H1 (cell line): ENCODE results near the gene CIBAR2. TPM values are rescaled to one million over a fixed set of nuclear protein-coding genes. Genes with fewer than 3 reads are reported as not detected.

Experiments
- CTCF ChIA-PET: fragments of 300-600 bp; sonication (Branson Sonifier 250); formaldehyde crosslinking; loops from one replicate; lab custom pipeline; 2021; ENCODE audit not compliant: partially characterized antibody; lab: Charles Lee
- POLR2A ChIA-PET: fragments of 300-600 bp; sonication (Branson Sonifier 250); formaldehyde crosslinking; loops from one replicate; lab custom pipeline; 2021; ENCODE audit warnings: inconsistent platforms; ENCODE audit not compliant: partially characterized antibody; lab: Charles Lee
- DNase-seq, 2 experiments: peaks; one replicate each; pipeline versions ENCODE4 v3.0.0 to v3.0.0-alpha.2; 2010 to 2022; ENCODE audit warnings: low spot score in 2 of 2, low read depth in 1 of 2, mixed read lengths in 1 of 2
- FAIRE-seq: peaks from 2 replicates; lab custom pipeline; 2011; peaks lifted over from hg19 to GRCh38; lab: Jason Lieb, UNC
- H2AFZ ChIP-seq: 2 replicates; pipeline ENCODE4 v1.8.1; 2012; ENCODE audit warnings: low read length, inconsistent platforms
- H2AK5ac ChIP-seq: 2 replicates; pipeline ENCODE4 v1.6.1; 2013; ENCODE audit warnings: low read depth, low read length
- H2BK120ac ChIP-seq: replicated peaks from 2 replicates; pipeline ENCODE3; 2013; ENCODE audit warnings: low read depth, low read length, inconsistent platforms
- H2BK12ac ChIP-seq: 2 replicates; pipeline ENCODE4 v1.6.1; 2013; ENCODE audit warnings: low read depth, low read length
- H2BK15ac ChIP-seq: 2 replicates; pipeline ENCODE4 v1.6.1; 2013; ENCODE audit warnings: low read length
- H2BK20ac ChIP-seq: 2 replicates; pipeline ENCODE4 v1.6.1; 2013; ENCODE audit warnings: low read length
- H2BK5ac ChIP-seq: 2 replicates; pipeline ENCODE4 v1.6.1; 2013; ENCODE audit warnings: low read depth, low read length
- H3K14ac ChIP-seq: 2 replicates; pipeline ENCODE4 v1.6.1; 2013; ENCODE audit warnings: inconsistent platforms; ENCODE audit not compliant: insufficient read length
- H3K18ac ChIP-seq: 2 replicates; pipeline ENCODE4 v1.6.1; 2013; ENCODE audit warnings: low read length; ENCODE audit errors: extremely low read depth
- H3K23ac ChIP-seq: 2 replicates; pipeline ENCODE4 v1.6.1; 2013; ENCODE audit warnings: inconsistent platforms; ENCODE audit not compliant: insufficient read length
- H3K23me2 ChIP-seq: 2 replicates; pipeline ENCODE4 v1.6.1; 2013; ENCODE audit warnings: low read depth, low read length
- H3K27ac ChIP-seq: 2 replicates; pipeline ENCODE4 v1.6.1; 2011; ENCODE audit warnings: low read depth, low read length, inconsistent platforms
- H3K27me3 ChIP-seq, 4 experiments: replicated peaks in 1 of 4; 1 replicate in 1 of 4; 2 replicates in 3 of 4; pipeline versions ENCODE4 v1.6.1 to v1.8.1; 2011 to 2013; ENCODE audit warnings: low read length in 3 of 4, mild to moderate bottlenecking in 3 of 4, inconsistent platforms in 2 of 4, mixed read lengths in 2 of 4, moderate library complexity in 1 of 4; ENCODE audit not compliant: control insufficient read depth in 3 of 4, insufficient read depth in 3 of 4; ENCODE audit errors: extremely low read depth in 1 of 4
- H3K36me3 ChIP-seq, 4 experiments: 2 replicates each; pipeline versions ENCODE4 v1.6.1 to v1.8.1; 2011 to 2013; ENCODE audit warnings: mild to moderate bottlenecking in 4 of 4, low read length in 3 of 4, moderate library complexity in 2 of 4, control low read depth in 1 of 4, inconsistent platforms in 1 of 4; ENCODE audit not compliant: insufficient read depth in 4 of 4, control insufficient read depth in 2 of 4
- H3K4ac ChIP-seq: replicated peaks from 2 replicates; pipeline ENCODE3; 2013; ENCODE audit warnings: low read length, low read depth, mixed read lengths, inconsistent platforms; ENCODE audit not compliant: insufficient read length
- H3K4me1 ChIP-seq, 4 experiments: replicated peaks in 1 of 4; 1 replicate in 1 of 4; 2 replicates in 3 of 4; pipeline versions ENCODE4 v1.6.1 to v1.8.1; 2011 to 2013; ENCODE audit warnings: low read length in 3 of 4, inconsistent platforms in 2 of 4, mixed read lengths in 1 of 4; ENCODE audit not compliant: insufficient read depth in 4 of 4, control insufficient read depth in 3 of 4
- H3K4me2 ChIP-seq, 2 experiments: 2 replicates each; pipeline versions ENCODE4 v1.6.1 to v1.8.1; 2011 to 2013; ENCODE audit warnings: low read depth in 2 of 2, low read length in 2 of 2, control low read depth in 1 of 2, inconsistent platforms in 1 of 2, mild to moderate bottlenecking in 1 of 2; ENCODE audit not compliant: insufficient read depth in 1 of 2
- H3K4me3 ChIP-seq, 4 experiments: fragments of 200-600, 300-600 bp in 1 of 4; sonication (generic), shearing (Covaris generic), sonication (Bioruptor Twin) in 1 of 4; 2 replicates each; pipeline versions ENCODE4 v1.5.1 to v1.8.1; 2011 to 2016; ENCODE audit warnings: low read length in 4 of 4, low read depth in 3 of 4, control low read depth in 2 of 4, inconsistent platforms in 2 of 4, mild to moderate bottlenecking in 2 of 4, mixed read lengths in 1 of 4, moderate library complexity in 1 of 4; ENCODE audit not compliant: insufficient read depth in 2 of 4; ENCODE audit errors: extremely low read depth in 1 of 4
- H3K56ac ChIP-seq: replicated peaks from 2 replicates; pipeline ENCODE3; 2013; ENCODE audit warnings: low read depth, mild to moderate bottlenecking, mixed read lengths, low read length, inconsistent platforms; ENCODE audit not compliant: insufficient read length
- H3K79me1 ChIP-seq: 2 replicates; pipeline ENCODE4 v1.6.1; 2013; ENCODE audit warnings: low read depth, low read length, control low read depth
- H3K79me2 ChIP-seq, 2 experiments: 2 replicates each; pipeline versions ENCODE4 v1.6.1 to v1.8.1; 2012 to 2013; ENCODE audit warnings: low read length in 2 of 2, mild to moderate bottlenecking in 2 of 2, inconsistent platforms in 1 of 2; ENCODE audit not compliant: insufficient read depth in 2 of 2, control insufficient read depth in 1 of 2
- H3K9ac ChIP-seq, 4 experiments: replicated peaks in 1 of 4; 1 replicate in 1 of 4; 2 replicates in 3 of 4; pipeline versions ENCODE4 v1.6.1 to v1.8.1; 2011 to 2013; ENCODE audit warnings: low read depth in 3 of 4, low read length in 3 of 4, control low read depth in 2 of 4, mild to moderate bottlenecking in 2 of 4, moderate library complexity in 2 of 4, inconsistent platforms in 1 of 4; ENCODE audit errors: extremely low read depth in 1 of 4
- H3K9me3 ChIP-seq, 2 experiments: 2 replicates each; pipeline versions ENCODE4 v1.6.1 to v1.8.1; 2012 to 2013; ENCODE audit warnings: mild to moderate bottlenecking in 2 of 2, moderate library complexity in 2 of 2, control low read depth in 1 of 2, inconsistent platforms in 1 of 2, low read depth in 1 of 2, low read length in 1 of 2, mixed read lengths in 1 of 2; ENCODE audit not compliant: insufficient read depth in 2 of 2
- H4K20me1 ChIP-seq, 2 experiments: replicated peaks in 1 of 2; 2 replicates each; pipeline versions ENCODE3 to v1.8.1; 2011 to 2013; ENCODE audit warnings: inconsistent platforms in 2 of 2, low read length in 2 of 2, mild to moderate bottlenecking in 1 of 2; ENCODE audit not compliant: insufficient read depth in 2 of 2, control insufficient read depth in 1 of 2
- H4K5ac ChIP-seq: 2 replicates; pipeline ENCODE4 v1.6.1; 2013; ENCODE audit warnings: low read length, low read depth, mixed read lengths, inconsistent platforms; ENCODE audit not compliant: insufficient read length
- H4K8ac ChIP-seq: 2 replicates; pipeline ENCODE4 v1.8.0; 2013; ENCODE audit warnings: mild to moderate bottlenecking, moderate library complexity, low read length, inconsistent platforms; ENCODE audit not compliant: insufficient read depth; ENCODE audit errors: extremely low read depth
- H4K91ac ChIP-seq: replicated peaks from 2 replicates; pipeline ENCODE3; 2013; ENCODE audit warnings: low read length, mixed read lengths, inconsistent platforms; ENCODE audit not compliant: insufficient read length
- ATF3 ChIP-seq: IDR thresholded peaks from 2 replicates; pipeline ENCODE4 v1.6.1; 2011; ENCODE audit warnings: low read depth, mild to moderate bottlenecking, low read length; ENCODE audit not compliant: insufficient read depth
- CEBPB ChIP-seq: IDR thresholded peaks from 2 replicates; pipeline ENCODE4 v1.6.1; 2012; ENCODE audit warnings: low read depth, low read length
- CHD1 ChIP-seq: IDR thresholded peaks from 2 replicates; pipeline ENCODE4 v1.6.1; 2012; ENCODE audit warnings: low read depth, low read length, improper control_type of control experiment
- CREB1 ChIP-seq: IDR thresholded peaks from 2 replicates; pipeline ENCODE4 v1.6.1; 2012; ENCODE audit warnings: inconsistent platforms
- NRF1 ChIP-seq: IDR thresholded peaks from 2 replicates; pipeline ENCODE4 v1.6.1; 2011; ENCODE audit warnings: mild to moderate bottlenecking, low read depth, low read length, improper control_type of control experiment
- RNF2 ChIP-seq: fragments of 200-900, 300-1000 bp; sonication (generic); IDR thresholded peaks from 2 replicates; pipeline ENCODE4 v1.7.1; 2016; ENCODE audit warnings: borderline replicate concordance, low read depth, mild to moderate bottlenecking, antibody characterized with exemption, low read length; ENCODE audit not compliant: poor library complexity, severe bottlenecking; ENCODE audit errors: missing control alignments
- SAP30 ChIP-seq: fragments of 300-600 bp; sonication (generic); IDR thresholded peaks from 2 replicates; pipeline ENCODE4 v1.7.1; 2012; ENCODE audit warnings: low read length, moderate library complexity, mild to moderate bottlenecking, inconsistent platforms; ENCODE audit not compliant: insufficient read depth, insufficient replicate concordance
- SIX5 ChIP-seq: IDR thresholded peaks from 2 replicates; pipeline ENCODE4 v1.6.1; 2011; ENCODE audit warnings: mild to moderate bottlenecking, low read depth, low read length
- SP1 ChIP-seq: IDR thresholded peaks from 2 replicates; pipeline ENCODE4 v1.6.1; 2011; ENCODE audit warnings: low read depth, low read length
- SP4 ChIP-seq: IDR thresholded peaks from 2 replicates; pipeline ENCODE4 v1.6.1; 2012; ENCODE audit warnings: low read length, inconsistent platforms
- SRF ChIP-seq: IDR thresholded peaks from 2 replicates; pipeline ENCODE4 v1.6.1; 2011; ENCODE audit warnings: mild to moderate bottlenecking, low read depth, low read length, moderate library complexity
- ZNF274 ChIP-seq: IDR thresholded peaks from 2 replicates; pipeline ENCODE4 v1.7.0; 2012; ENCODE audit warnings: low read length, borderline replicate concordance; ENCODE audit errors: extremely low read depth
- WGBS, 2 experiments: shearing (Covaris generic) in 1 of 2; methylation state at CpG; one replicate each; pipeline versions ENCODE4 v1.1.6 to v1.1.7; 2013 to 2015; ENCODE audit warnings: low lambda C conversion rate in 2 of 2, mixed read lengths in 2 of 2, inconsistent platforms in 1 of 2, low coverage in 1 of 2, missing lambda C conversion rate in 1 of 2; ENCODE audit not compliant: insufficient replicate concordance in 2 of 2, insufficient coverage in 1 of 2, insufficient read length in 1 of 2; ENCODE audit errors: extremely low coverage in 1 of 2, missing lambda C conversion rate in 1 of 2; 5-methylcytosine and 5-hydroxymethylcytosine counted together
- polyA plus RNA-seq, 7 experiments: library from polyadenylated mRNA; depleted of rRNA in 3 of 7; stranded (reverse) in 5 of 7; unstranded in 2 of 7; fragments of >200 nt in 5 of 7; fragments of 200-250 nt in 2 of 7; gene quantifications; 1 replicate in 5 of 7; 2 replicates in 1 of 7; 4 replicates in 1 of 7; pipeline versions ENCODE4 v1.2.1 to v1.2.3, GENCODE V29; 2011 to 2013; ENCODE audit warnings: missing spikeins in 2 of 7, mixed read lengths in 2 of 7
- total RNA-seq: library from RNA; stranded (reverse); fragmentation: NEBNext Ultra II Directional; extraction: Animal tissue kit (Norgen Biotek cat#: 25700); gene quantifications from 2 replicates; pipeline ENCODE4 v1.2.1, GENCODE V29; 2021

The CIBAR2 gene
- total and polyA plus RNA-seq, 2 of the 8 experiments (the other 6 are each of a cell fraction or from before 2014, with no cell fraction given): 0.18 TPM; not detected in 1

DNA sequence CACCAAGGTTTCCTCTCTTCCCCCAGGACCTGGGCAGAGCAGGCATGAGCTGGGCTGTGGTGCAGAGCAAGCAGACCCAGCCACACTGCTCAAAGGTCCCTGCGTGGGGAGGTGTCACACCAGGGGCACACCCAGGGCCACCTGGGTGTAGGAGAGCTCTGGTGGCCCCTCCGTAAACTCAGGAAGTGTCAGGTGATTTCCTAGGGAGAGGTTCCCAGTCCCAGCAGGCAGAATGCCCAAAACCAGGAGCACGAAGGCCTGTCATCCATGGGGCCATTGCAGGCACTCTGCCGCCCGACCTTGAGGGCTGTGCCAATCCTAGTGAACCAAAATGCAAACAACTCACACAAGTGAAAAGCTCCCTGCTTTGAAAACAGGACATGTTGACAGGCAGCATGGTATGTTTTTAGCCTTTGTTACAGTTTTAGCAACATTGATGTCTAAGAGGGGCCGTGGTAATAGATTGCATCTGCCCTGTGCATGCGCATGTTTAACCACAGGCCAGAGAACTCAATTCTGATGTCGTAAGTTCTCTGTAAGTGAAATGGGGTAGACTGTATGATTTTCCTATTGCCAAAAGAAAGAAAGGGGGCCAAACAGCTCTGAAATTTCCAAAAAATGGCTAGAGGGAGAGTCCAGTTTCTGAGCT is 21.3 kb downstream of the CIBAR2 start:
- Histone ChIP-seq H3K18ac (no peak overlapping the region), H4K8ac (no peak overlapping the region), H3K23me2 (no peaks in the 10 kb centered on the region), H3K14ac (no peak overlapping the region), H2BK15ac (no peak overlapping the region), H4K20me1 (peaks cover 0 to 2% of the 10 kb centered on the region in 2 experiments), H3K23ac (no peak overlapping the region), H3K56ac (no peak overlapping the region), H2AFZ (no peak overlapping the region), H3K4me1 (peaks cover 0 to 2% (median under 1%) of the 10 kb centered on the region in 4 experiments; a peak in 4 of 7 replicates), H3K4me3 (no peak overlapping the region), H3K79me2 (no peaks in the 10 kb centered on the region), H2BK120ac (no peak overlapping the region), H2AK5ac (no peak overlapping the region), H2BK5ac (no peak overlapping the region), H3K4me2 (no peak overlapping the region), H3K27me3 (peaks cover 0 to 9% (median 6%) of the 10 kb centered on the region in 4 experiments; a peak in 4 of 7 replicates), H3K4ac (no peak overlapping the region), H4K91ac (no peak overlapping the region), H3K9ac (no peak overlapping the region), H2BK12ac (no peak overlapping the region), H4K5ac (no peak overlapping the region), H3K9me3 (no peaks in the 10 kb centered on the region), H3K79me1 (no peaks in the 10 kb centered on the region), H2BK20ac (no peak overlapping the region), H3K36me3 (no peaks in the 10 kb centered on the region), H3K27ac (no peak overlapping the region)
- TF ChIP-seq RNF2 (no peak), SRF (no peak), CEBPB (no peak), SP1 (no peak), SAP30 (no peak), ZNF274 (no peak), NRF1 (no peak), SIX5 (no peak), SP4 (no peak), ATF3 (no peak), CHD1 (no peak), CREB1 (no peak)
- 82% methylated on average over 8 of the region's 8 CpGs; no CpG with 5 or more reads in 1 of the 2 experiments for WGBS, 2 experiments
- POLR2A ChIA-PET: no interaction called here
- FAIRE-seq: no peak
- DNase-seq: no peak
- CTCF ChIA-PET: interaction anchor here (0.6 to 2.9 kb wide), 6 partner anchors 8 to 769 kb away, joined by 3 to 9 read pairs (median 3); no protein-coding TSS in a partner anchor
